Pulmonary artery endothelial cell (primary cell): ENCODE measurements around the gene IFIT5. TPM values are rescaled to one million over a fixed set of nuclear protein-coding genes. Genes with fewer than 3 reads are reported as not detected.
"Not testable (repeated sequence)": the region's sequence is repeated elsewhere in the genome, so short reads cannot be mapped to it uniquely, and the experiment has no call there.

Experiments used
- DNase-seq: peaks from one replicate; pipeline ENCODE4 v3.0.0-alpha.2; 2011; ENCODE audit warnings: low read depth, low spot score
- total RNA-seq: library from RNA; depleted of rRNA; stranded (reverse); fragments of >200 nt; gene quantifications from 2 replicates; pipeline ENCODE4 v1.2.3, GENCODE V29; 2014

Gene IFIT5
- total RNA-seq, 1 donor from 2014 or later = 11.5 TPM

GRCh38 chr10:89428877-89429276, 14.5 kb downstream of the IFIT5 start:
- no peak for DNase-seq

GRCh38 chr10:89431977-89432376, 17.6 kb downstream of the IFIT5 start:
- DNase-seq = no peak

GRCh38 chr10:89438525-89438924, 24.2 kb downstream of the IFIT5 start:
- DNase-seq = no peak

- DNase-seq = no peak
Measured at GRCh38 chr10:89440226-89441009, 26.1 kb downstream of the IFIT5 start.

GRCh38 chr10:89442289-89442688, 27.9 kb downstream of the IFIT5 start:
- no peak for DNase-seq

GRCh38 chr10:89444819-89445218, 30.5 kb downstream of the IFIT5 start:
- not testable (repeated sequence) for DNase-seq

- no peak for DNase-seq
Measured at GRCh38 chr10:89450901-89451300, 36.5 kb downstream of the IFIT5 start.

- no peak for DNase-seq
Measured at GRCh38 chr10:89452193-89452592, 37.8 kb downstream of the IFIT5 start.

GRCh38 chr10:89454561-89455347, 40.4 kb downstream of the IFIT5 start:
- DNase-seq = no peak

- DNase-seq = peak; percentile 47
Measured at GRCh38 chr10:89458291-89458690, 43.9 kb downstream of the IFIT5 start.

GRCh38 chr10:89458784-89459183, 44.4 kb downstream of the IFIT5 start:
- no peak for DNase-seq

- no peak for DNase-seq
Measured at GRCh38 chr10:89463846-89464537, 49.6 kb downstream of the IFIT5 start.

- no peak for DNase-seq
Measured at GRCh38 chr10:89465196-89465595, 50.8 kb downstream of the IFIT5 start.

- no peak for DNase-seq
Measured at GRCh38 chr10:89466599-89467035, 52.2 kb downstream of the IFIT5 start.

- no peak for DNase-seq
Measured at GRCh38 chr10:89468191-89468965, 54.0 kb downstream of the IFIT5 start.

- DNase-seq = no peak
Measured at GRCh38 chr10:89469517-89469916, 55.1 kb downstream of the IFIT5 start.

Other genes starting within 250 kb of the IFIT5 start
- gene CH25H, start 207.3 kb upstream of the IFIT5 start, total RNA-seq = 0.40 and 2.7 TPM in 2 replicates
- gene LIPA, start 162.8 kb upstream of the IFIT5 start, total RNA-seq = 40.9 and 55.0 TPM in 2 replicates
- 2.2 and 2.7 TPM in 2 replicates for gene IFIT2, start 112.5 kb upstream of the IFIT5 start, total RNA-seq
- gene IFIT3, start 86.6 kb upstream of the IFIT5 start, total RNA-seq = 4.8 and 5.1 TPM in 2 replicates
- not detected in 2 replicates for gene IFIT1B, start 36.5 kb upstream of the IFIT5 start, total RNA-seq
- gene IFIT1, start 21.9 kb upstream of the IFIT5 start, total RNA-seq = 3.6 and 3.8 TPM in 2 replicates
- gene SLC16A12, start 121.0 kb downstream of the IFIT5 start, total RNA-seq = 0.66 and 1.3 TPM in 2 replicates
- 5.5 and 7.9 TPM in 2 replicates for gene PANK1, start 230.7 kb downstream of the IFIT5 start, total RNA-seq